DMS153 treated with DMSO at 0.1 percent for 48 hours (cell line): ENCODE measurements around the gene TRIM54.
"Not testable (repeated sequence)": the region's sequence is repeated elsewhere in the genome, so short reads cannot be mapped to it uniquely, and the experiment has no call there.

Experiments
- DNase-seq: peaks from one replicate; lab custom pipeline; 2025; ENCODE audit not compliant: unreplicated experiment; lab: John Stamatoyannopoulos, UW

TRIM54 gene

GRCh38 chr2:27309651-27310050 lies 27.4 kb downstream of the TRIM54 start:
- no peak for DNase-seq

DNA sequence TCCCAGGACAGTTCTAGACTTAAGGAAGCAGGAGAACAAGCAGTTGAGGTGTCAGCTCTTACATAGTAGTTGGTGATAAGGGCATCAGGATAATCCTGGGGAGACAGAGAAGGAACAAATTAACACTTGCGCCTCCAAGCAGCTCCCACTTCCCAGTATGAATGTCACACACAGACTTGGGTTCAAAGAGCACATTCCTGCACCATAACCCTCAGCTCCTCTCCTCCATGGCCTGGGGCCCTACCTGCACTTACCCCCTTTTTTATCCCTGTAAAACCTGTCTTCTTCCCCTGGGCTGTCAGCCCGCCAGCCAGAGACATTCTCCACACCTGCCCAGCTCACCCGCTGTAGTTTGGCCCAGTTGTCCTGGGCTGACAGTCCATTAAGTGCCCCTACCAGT lies 29.9 kb downstream of the TRIM54 start:
- DNase-seq = no peak

- DNase-seq = no peak
Measured at GRCh38 chr2:27313882-27314645, 31.8 kb downstream of the TRIM54 start.

GRCh38 chr2:27314709-27315108 lies 32.5 kb downstream of the TRIM54 start:
- no peak for DNase-seq

- no peak for DNase-seq
Measured at GRCh38 chr2:27315122-27315521, 32.9 kb downstream of the TRIM54 start.

DNA sequence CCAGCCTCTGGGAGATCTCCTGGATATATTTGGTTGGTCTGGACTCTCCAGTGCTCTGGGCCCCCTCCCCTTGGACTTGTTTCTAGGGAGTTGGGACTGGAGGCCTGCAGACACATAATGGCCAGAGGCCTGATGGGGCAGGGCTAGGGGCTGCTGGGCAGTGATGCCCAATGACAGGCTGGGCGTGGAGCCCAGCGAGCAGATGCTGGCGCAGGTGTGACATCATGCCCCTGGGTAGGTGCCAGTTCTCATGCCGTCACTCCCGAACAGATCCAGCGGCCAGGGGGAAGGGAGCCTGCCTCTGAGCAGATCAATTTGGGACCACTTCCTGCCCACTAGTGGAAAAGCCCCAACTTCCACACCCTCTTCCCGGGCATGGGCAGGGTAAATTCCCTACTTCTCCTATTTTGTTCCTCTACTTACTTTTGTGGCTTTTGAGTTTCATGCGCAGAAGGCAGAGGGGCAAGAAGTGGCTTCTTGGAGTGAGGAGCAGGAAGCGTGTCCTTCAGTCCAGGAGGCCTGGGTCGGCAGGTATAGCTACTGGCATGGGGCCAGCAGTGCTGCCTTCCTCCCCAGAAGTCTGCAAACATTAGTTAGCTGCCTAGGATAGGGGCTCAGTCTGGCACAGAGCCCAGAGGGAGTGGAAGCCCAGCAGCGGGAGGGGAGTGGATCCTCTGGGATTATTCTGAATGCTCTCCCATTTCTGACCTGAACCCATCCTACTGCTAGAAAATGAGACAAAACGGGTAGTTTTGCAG lies 34.6 kb downstream of the TRIM54 start:
- peak; percentile 63 for DNase-seq

DNA sequence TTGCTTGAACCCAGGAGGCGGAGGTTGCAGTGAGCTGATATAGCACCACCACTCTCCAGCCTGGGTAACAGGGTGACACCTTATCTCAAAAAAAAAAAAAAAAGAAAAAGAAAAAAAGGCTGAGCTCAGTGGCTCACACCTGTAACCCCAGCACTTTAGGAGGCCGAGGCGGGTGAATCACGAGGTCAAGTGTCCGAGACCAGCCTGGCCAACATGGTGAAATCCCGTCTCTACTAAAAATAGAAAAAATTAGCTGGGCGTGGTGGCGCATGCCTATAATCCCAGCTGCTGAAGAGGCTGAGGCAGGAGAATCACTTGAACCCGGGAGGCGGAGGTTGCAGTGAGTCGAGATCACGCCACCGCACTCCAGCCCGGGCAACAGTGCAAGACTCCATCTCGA lies 37.6 kb downstream of the TRIM54 start:
- not testable (repeated sequence) for DNase-seq

GRCh38 chr2:27320958-27321543 lies 38.8 kb downstream of the TRIM54 start:
- no peak for DNase-seq

DNA sequence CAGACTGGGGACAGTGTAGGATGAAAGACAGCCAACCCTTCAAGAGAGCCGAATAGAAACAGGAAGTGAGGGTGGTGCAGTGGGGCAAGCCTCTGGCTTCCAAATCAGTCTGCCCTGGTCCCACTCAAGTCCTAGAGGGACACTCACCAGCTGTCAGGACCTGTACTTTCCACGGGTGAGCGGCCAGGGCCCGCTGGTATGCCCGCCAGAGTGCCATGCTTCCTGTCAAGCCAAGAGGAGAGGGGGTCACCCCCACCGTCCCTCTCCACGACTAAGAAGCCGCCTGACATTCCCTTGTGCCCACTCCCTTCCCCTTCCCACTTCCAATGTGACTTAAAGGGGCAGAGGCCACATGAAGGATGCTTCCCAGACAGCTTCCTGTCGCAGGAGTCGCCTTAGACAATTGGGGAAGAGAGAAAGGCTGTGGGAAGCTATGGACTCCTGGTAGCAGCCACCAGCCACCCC lies 40.1 kb downstream of the TRIM54 start:
- DNase-seq = no peak

- peak; percentile 57 for DNase-seq
Measured at GRCh38 chr2:27322766-27323595, 40.8 kb downstream of the TRIM54 start, which contains the start of gene MPV17. MPV17 (minus strand) TSS chr2:27323097; CDS start chr2:27322517, 580 bp downstream.

GRCh38 chr2:27323596-27324285 lies 41.5 kb downstream of the TRIM54 start:
- no peak for DNase-seq

GRCh38 chr2:27324720-27325119 lies 42.5 kb downstream of the TRIM54 start:
- no peak for DNase-seq

- DNase-seq = no peak
Measured at GRCh38 chr2:27335311-27335710, 53.1 kb downstream of the TRIM54 start.

- DNase-seq = no peak
Measured at GRCh38 chr2:27336173-27336572, 53.9 kb downstream of the TRIM54 start.

DNA sequence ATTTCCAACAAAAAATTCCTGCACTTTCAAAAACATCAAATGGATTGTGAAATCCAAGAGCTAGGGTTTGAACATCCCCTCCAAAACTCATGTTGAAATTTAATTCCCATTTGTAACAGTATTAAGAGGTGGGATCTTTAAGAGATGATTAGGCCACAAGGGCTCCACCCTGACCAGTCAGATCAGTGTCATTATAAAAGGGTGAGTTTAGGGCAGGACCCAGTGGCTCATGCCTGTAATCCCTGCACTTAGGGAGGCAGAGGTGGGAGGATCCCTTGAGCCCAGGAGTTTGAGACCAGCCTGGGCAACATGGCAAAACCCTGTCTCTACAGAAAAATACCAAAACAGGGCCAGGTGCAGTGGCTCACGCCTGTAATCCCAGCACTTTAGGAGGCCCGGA lies 65.4 kb downstream of the TRIM54 start:
- no peak for DNase-seq

- no peak for DNase-seq
Measured at GRCh38 chr2:27350106-27350693, 68.0 kb downstream of the TRIM54 start.

- DNase-seq = no peak
Measured at GRCh38 chr2:27351802-27352598, 69.8 kb downstream of the TRIM54 start.

DNA sequence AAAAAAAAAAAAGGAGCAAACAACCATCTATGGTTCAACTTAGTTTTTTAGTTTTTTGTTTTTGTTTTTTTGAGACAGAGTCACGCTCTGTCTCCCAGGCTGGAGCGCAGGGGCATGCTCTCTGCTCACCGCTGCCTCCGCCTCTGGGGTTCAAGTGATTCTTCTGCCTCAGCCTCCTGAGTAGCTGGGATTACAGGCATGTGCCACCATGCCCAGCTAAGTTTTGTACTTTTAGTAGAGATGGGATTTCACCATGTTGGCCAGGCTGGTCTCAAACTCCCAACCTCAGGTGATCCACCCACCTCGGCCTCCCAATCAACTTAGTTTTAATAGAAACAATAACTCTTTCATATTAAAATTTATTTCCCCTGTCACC lies 71.1 kb downstream of the TRIM54 start:
- not testable (repeated sequence) for DNase-seq
